GM23338 (cell line): ENCODE data around the gene ROBO3. TPM values are rescaled to one million over a fixed set of nuclear protein-coding genes. Genes with fewer than 3 reads are reported as not detected.

Experiments
- ATAC-seq: fragments of 200-7000 bp; cut with Tn5 transposase; 3 replicates; pipeline ENCODE4 v1.9.1; 2020
- DNase-seq: peaks from one replicate; pipeline ENCODE4 v3.0.0-alpha.2; 2015; ENCODE audit warnings: low spot score
- H2AFZ ChIP-seq: fragments of 200-600 bp; sonication (generic); 2 replicates; pipeline ENCODE4 v1.8.0; 2016; ENCODE audit warnings: antibody characterized with exemption, mild to moderate bottlenecking, moderate library complexity
- H3F3A ChIP-seq: fragments of 200-600 bp; sonication (generic); replicated peaks from 2 replicates; pipeline ENCODE4 v1.8.0; 2017; ENCODE audit warnings: antibody characterized with exemption, mixed run types, low read depth
- H3K27ac ChIP-seq: fragments of 200-600 bp; sonication (generic); 2 replicates; pipeline ENCODE4 v1.6.1; 2016; ENCODE audit warnings: low read depth
- H3K27me3 ChIP-seq: fragments of 200-600 bp; sonication (generic); 2 replicates; pipeline ENCODE4 v1.8.0; 2016; ENCODE audit warnings: mild to moderate bottlenecking, mixed run types, moderate library complexity; ENCODE audit not compliant: insufficient read depth
- H3K36me3 ChIP-seq: fragments of 200-600 bp; sonication (generic); 2 replicates; pipeline ENCODE4 v1.8.0; 2016; ENCODE audit warnings: mild to moderate bottlenecking; ENCODE audit not compliant: insufficient read depth
- H3K4me1 ChIP-seq: fragments of 200-600 bp; sonication (generic); 2 replicates; pipeline ENCODE4 v1.8.0; 2016; ENCODE audit warnings: mild to moderate bottlenecking, moderate library complexity; ENCODE audit not compliant: insufficient read depth
- H3K4me2 ChIP-seq: fragments of 200-600 bp; sonication (generic); 2 replicates; pipeline ENCODE4 v1.7.1; 2017; ENCODE audit warnings: mixed run types
- H3K4me3 ChIP-seq: fragments of 200-600 bp; sonication (generic); 2 replicates; pipeline ENCODE4 v1.6.1; 2016; ENCODE audit warnings: mixed run types
- H3K79me2 ChIP-seq: fragments of 200-600 bp; sonication (generic); replicated peaks from 2 replicates; pipeline ENCODE4 v1.8.0; 2017; ENCODE audit warnings: mild to moderate bottlenecking; ENCODE audit not compliant: insufficient read depth
- H3K9me2 ChIP-seq: fragments of 200-600 bp; sonication (generic); 2 replicates; pipeline ENCODE4 v1.8.0; 2017; ENCODE audit not compliant: insufficient read depth
- H4K20me1 ChIP-seq: fragments of 200-600 bp; sonication (generic); replicated peaks from 2 replicates; pipeline ENCODE4 v1.8.0; 2017; ENCODE audit warnings: mild to moderate bottlenecking; ENCODE audit not compliant: insufficient read depth
- H3K27ac Mint-ChIP-seq: 2 replicates; pipeline ENCODE4 v1.8.0; 2020; ENCODE audit warnings: inconsistent platforms, mild to moderate bottlenecking, moderate library complexity, mixed read lengths
- H3K27me3 Mint-ChIP-seq: 3 replicates; pipeline ENCODE4 v1.8.0; 2022; ENCODE audit warnings: low read depth, mild to moderate bottlenecking, moderate library complexity, mixed read lengths, inconsistent platforms; ENCODE audit not compliant: insufficient read depth, poor library complexity
- H3K36me3 Mint-ChIP-seq: 3 replicates; pipeline ENCODE4 v1.8.0; 2021; ENCODE audit warnings: low read depth, mild to moderate bottlenecking, inconsistent platforms, moderate library complexity, mixed read lengths
- H3K4me1 Mint-ChIP-seq: 3 replicates; pipeline ENCODE4 v1.8.0; 2020; ENCODE audit warnings: mild to moderate bottlenecking, inconsistent platforms, mixed read lengths
- H3K4me3 Mint-ChIP-seq: 3 replicates; pipeline ENCODE4 v1.8.0; 2021; ENCODE audit warnings: moderate library complexity, mild to moderate bottlenecking, inconsistent platforms, mixed read lengths
- H3K9me3 Mint-ChIP-seq: 3 replicates; pipeline ENCODE4 v1.8.0; 2020; ENCODE audit warnings: moderate library complexity, mild to moderate bottlenecking, inconsistent platforms, mixed read lengths
- EZH2 ChIP-seq: fragments of 200-600 bp; sonication (generic); IDR thresholded peaks from one replicate; pipeline ENCODE4 v1.8.0; 2017; ENCODE audit warnings: antibody characterized with exemption, mild to moderate bottlenecking, low read depth; ENCODE audit not compliant: unreplicated experiment
- EZH2phosphoT487 ChIP-seq: fragments of 200-600 bp; sonication (generic); IDR thresholded peaks from one replicate; pipeline ENCODE4 v1.8.1; 2018; ENCODE audit warnings: antibody characterized with exemption; ENCODE audit not compliant: unreplicated experiment
- NANOG ChIP-seq: IDR thresholded peaks from 2 replicates; pipeline ENCODE4 v1.6.1; 2016; ENCODE audit warnings: antibody characterized with exemption, borderline replicate concordance
- POLR2AphosphoS5 ChIP-seq: IDR thresholded peaks from 2 replicates; pipeline ENCODE4 v1.6.1; 2016; ENCODE audit warnings: antibody characterized with exemption, low read depth
- ZNF114 ChIP-seq: fragments of 250-450 bp; sonication (Bioruptor Pico); IDR thresholded peaks from 2 replicates; pipeline ENCODE4 v1.5.0; 2020; ENCODE audit warnings: mild to moderate bottlenecking, moderate library complexity
- ZNF331 ChIP-seq: fragments of 250-450 bp; sonication (Bioruptor Pico); IDR thresholded peaks from 2 replicates; pipeline ENCODE4 v1.5.0; 2020; ENCODE audit warnings: low read depth, mild to moderate bottlenecking, moderate library complexity
- polyA plus RNA-seq: library from polyadenylated mRNA; unstranded; fragments of >200 nt; fragmentation: Nextera tagmentation; extraction: Ambion mirVana; gene quantifications from 2 replicates; pipeline ENCODE4 v1.2.1, GENCODE V29; 2016
- total RNA-seq: library from RNA; depleted of rRNA; stranded (reverse); fragments of >200 nt; shearing (Covaris generic); gene quantifications from 2 replicates; pipeline ENCODE4 v1.2.3, GENCODE V29; 2014
- TF ChIP-seq, protein P1 (sequence below): IDR thresholded peaks from 2 replicates; pipeline ENCODE4 v1.6.1; 2016; ENCODE audit warnings: antibody characterized with exemption
- TF ChIP-seq, protein P2 (sequence below), 2 experiments: fragments of 200-600 bp in 1 of 2; sonication (generic) in 1 of 2; conservative IDR thresholded peaks; 2 replicates each; pipeline versions ENCODE4 v1.5.1 to v1.6.1; 2016 to 2017; ENCODE audit warnings: antibody characterized with exemption in 2 of 2, low read depth in 2 of 2, mild to moderate bottlenecking in 2 of 2, moderate library complexity in 1 of 2
- TF ChIP-seq, protein P3 (sequence below): IDR thresholded peaks from one replicate; pipeline ENCODE4 v1.6.1; 2018; ENCODE audit warnings: antibody characterized with exemption; ENCODE audit not compliant: unreplicated experiment

The ROBO3 gene
- total and polyA plus RNA-seq, 2 experiments from 2014 or later, result 17.0 to 21.4 TPM

DNA sequence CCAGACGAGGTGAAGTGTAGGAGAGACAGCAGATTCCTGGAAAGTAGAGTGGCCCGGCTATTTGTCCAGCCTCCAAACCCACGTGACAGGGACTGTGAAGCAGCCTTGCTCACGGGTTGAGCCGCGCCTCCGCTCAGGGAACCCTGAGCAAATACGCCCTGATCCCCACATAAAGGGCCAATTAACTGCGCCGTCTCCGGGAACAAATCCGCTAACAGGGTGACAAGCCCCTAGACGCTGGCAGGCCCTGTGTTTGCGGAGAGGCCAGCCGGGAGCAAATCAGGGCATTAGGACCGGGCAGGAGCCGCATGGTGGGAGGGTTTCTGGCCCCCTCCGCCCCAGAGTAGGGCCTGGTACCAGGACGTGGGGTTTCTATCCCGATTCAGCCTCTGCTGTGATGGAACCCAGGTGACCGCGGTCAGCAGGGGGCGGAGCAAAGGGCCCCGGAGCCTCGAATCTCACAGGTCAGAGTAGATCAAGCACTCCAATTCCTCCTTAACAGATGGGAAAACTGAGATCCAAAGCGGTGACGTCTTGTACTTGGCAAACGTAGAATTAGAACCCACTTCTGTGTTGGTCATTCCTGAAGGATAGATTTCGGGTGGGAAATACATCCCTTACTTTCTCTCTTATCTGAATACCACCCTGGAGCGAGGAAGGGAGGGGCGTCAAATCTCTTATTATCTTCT is 2.0 kb upstream of the ROBO3 start:
- H3K27me3 Mint-ChIP-seq, result peaks cover 88% of the 10 kb centered on the region
- H2AFZ ChIP-seq, result no peak overlapping the region

DNA sequence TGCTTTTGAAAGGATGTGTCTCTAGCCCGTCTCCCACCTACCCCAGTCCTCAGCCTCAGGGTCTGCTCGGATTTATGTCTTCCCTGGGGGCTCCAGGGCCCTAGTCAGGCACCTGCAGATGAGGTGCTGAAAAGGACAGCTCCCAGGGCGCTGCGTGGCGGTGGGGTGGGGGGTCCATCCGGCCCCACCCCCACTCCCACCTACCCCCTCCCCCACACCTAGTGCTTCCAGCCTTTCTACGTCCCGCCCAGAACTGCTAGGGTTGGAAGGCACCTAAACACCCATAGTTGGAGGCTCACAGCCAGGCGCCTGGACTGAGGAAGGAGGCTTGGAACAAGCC is 1.4 kb upstream of the ROBO3 start:
- peaks cover 24% of the 10 kb centered on the region for H4K20me1 ChIP-seq
- H3K4me3 ChIP-seq, result peak overlapping the region; percentile 29; the same call in 1 of the 2 replicates
- DNase-seq (peak; percentile 51), ATAC-seq (peak; percentile 7; the same call in 2 of the 3 replicates)
- no peaks in the 10 kb centered on the region for H3K79me2 ChIP-seq
- peak overlapping the region; percentile 76 for H3K4me2 ChIP-seq
- Mint-ChIP-seq H3K27me3 (peaks cover 94% of the 10 kb centered on the region), H3K27ac (no peak overlapping the region), H3K4me1 (peaks cover 33% of the 10 kb centered on the region), H3K9me3 (no peaks in the 10 kb centered on the region; the same call in 2 of the 3 replicates), H3K4me3 (peak overlapping the region; percentile 57; the same call in 2 of the 3 replicates), H3K36me3 (no peaks in the 10 kb centered on the region; the same call in 2 of the 3 replicates)
- H3F3A ChIP-seq, result no peaks in the 10 kb centered on the region
- no peak overlapping the region for H2AFZ ChIP-seq
- H3K36me3 ChIP-seq, result no peaks in the 10 kb centered on the region
- H3K9me2 ChIP-seq, result no peaks in the 10 kb centered on the region
- peaks cover 17% of the 10 kb centered on the region; the same call in 1 of the 2 replicates for H3K4me1 ChIP-seq
- no peak overlapping the region for H3K27ac ChIP-seq
- peaks cover 100% of the 10 kb centered on the region for H3K27me3 ChIP-seq
- TF ChIP-seq, protein P1, sequence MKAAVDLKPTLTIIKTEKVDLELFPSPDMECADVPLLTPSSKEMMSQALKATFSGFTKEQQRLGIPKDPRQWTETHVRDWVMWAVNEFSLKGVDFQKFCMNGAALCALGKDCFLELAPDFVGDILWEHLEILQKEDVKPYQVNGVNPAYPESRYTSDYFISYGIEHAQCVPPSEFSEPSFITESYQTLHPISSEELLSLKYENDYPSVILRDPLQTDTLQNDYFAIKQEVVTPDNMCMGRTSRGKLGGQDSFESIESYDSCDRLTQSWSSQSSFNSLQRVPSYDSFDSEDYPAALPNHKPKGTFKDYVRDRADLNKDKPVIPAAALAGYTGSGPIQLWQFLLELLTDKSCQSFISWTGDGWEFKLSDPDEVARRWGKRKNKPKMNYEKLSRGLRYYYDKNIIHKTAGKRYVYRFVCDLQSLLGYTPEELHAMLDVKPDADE, result no peak
- TF ChIP-seq, protein P2, sequence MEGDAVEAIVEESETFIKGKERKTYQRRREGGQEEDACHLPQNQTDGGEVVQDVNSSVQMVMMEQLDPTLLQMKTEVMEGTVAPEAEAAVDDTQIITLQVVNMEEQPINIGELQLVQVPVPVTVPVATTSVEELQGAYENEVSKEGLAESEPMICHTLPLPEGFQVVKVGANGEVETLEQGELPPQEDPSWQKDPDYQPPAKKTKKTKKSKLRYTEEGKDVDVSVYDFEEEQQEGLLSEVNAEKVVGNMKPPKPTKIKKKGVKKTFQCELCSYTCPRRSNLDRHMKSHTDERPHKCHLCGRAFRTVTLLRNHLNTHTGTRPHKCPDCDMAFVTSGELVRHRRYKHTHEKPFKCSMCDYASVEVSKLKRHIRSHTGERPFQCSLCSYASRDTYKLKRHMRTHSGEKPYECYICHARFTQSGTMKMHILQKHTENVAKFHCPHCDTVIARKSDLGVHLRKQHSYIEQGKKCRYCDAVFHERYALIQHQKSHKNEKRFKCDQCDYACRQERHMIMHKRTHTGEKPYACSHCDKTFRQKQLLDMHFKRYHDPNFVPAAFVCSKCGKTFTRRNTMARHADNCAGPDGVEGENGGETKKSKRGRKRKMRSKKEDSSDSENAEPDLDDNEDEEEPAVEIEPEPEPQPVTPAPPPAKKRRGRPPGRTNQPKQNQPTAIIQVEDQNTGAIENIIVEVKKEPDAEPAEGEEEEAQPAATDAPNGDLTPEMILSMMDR (conservative IDR thresholded peaks at IDR 0.05; ENCODE audit: low read depth in 2 of 2), result no peak
- TF ChIP-seq ZNF114 (CRISPR knock-in tag) (no peak), POLR2AphosphoS5 (no peak), ZNF331 (CRISPR knock-in tag) (no peak)
- TF ChIP-seq, protein P3, sequence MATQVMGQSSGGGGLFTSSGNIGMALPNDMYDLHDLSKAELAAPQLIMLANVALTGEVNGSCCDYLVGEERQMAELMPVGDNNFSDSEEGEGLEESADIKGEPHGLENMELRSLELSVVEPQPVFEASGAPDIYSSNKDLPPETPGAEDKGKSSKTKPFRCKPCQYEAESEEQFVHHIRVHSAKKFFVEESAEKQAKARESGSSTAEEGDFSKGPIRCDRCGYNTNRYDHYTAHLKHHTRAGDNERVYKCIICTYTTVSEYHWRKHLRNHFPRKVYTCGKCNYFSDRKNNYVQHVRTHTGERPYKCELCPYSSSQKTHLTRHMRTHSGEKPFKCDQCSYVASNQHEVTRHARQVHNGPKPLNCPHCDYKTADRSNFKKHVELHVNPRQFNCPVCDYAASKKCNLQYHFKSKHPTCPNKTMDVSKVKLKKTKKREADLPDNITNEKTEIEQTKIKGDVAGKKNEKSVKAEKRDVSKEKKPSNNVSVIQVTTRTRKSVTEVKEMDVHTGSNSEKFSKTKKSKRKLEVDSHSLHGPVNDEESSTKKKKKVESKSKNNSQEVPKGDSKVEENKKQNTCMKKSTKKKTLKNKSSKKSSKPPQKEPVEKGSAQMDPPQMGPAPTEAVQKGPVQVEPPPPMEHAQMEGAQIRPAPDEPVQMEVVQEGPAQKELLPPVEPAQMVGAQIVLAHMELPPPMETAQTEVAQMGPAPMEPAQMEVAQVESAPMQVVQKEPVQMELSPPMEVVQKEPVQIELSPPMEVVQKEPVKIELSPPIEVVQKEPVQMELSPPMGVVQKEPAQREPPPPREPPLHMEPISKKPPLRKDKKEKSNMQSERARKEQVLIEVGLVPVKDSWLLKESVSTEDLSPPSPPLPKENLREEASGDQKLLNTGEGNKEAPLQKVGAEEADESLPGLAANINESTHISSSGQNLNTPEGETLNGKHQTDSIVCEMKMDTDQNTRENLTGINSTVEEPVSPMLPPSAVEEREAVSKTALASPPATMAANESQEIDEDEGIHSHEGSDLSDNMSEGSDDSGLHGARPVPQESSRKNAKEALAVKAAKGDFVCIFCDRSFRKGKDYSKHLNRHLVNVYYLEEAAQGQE, result peak; percentile 70

More for the DNA sequence above, 2.0 kb upstream of the ROBO3 start:
- Histone ChIP-seq H3K4me2 (peak overlapping the region; percentile 76), H3K4me1 (peaks cover 17% of the 10 kb centered on the region; the same call in 1 of the 2 replicates), H3K27ac (no peak overlapping the region), H3K36me3 (no peaks in the 10 kb centered on the region), H3K4me3 (peak overlapping the region; percentile 29; the same call in 1 of the 2 replicates), H3K9me2 (no peaks in the 10 kb centered on the region), H3K27me3 (peaks cover 100% of the 10 kb centered on the region), H3K79me2 (no peaks in the 10 kb centered on the region), H4K20me1 (peaks cover 24% of the 10 kb centered on the region), H3F3A (no peaks in the 10 kb centered on the region)
- TF ChIP-seq EZH2 (peak; percentile 29), ZNF331 (CRISPR knock-in tag) (no peak), NANOG (no peak), EZH2phosphoT487 (no peak)
- TF ChIP-seq, protein P3, result no peak
- Mint-ChIP-seq H3K4me1 (peaks cover 29% of the 10 kb centered on the region), H3K36me3 (no peaks in the 10 kb centered on the region; the same call in 2 of the 3 replicates), H3K9me3 (no peaks in the 10 kb centered on the region; the same call in 2 of the 3 replicates), H3K27ac (no peak overlapping the region), H3K4me3 (peak overlapping the region; percentile 57)
- DNase-seq (peak; percentile 72), ATAC-seq (peak; percentile 18)
